HG02885 (cell line): ENCODE measurements around the gene ZNF660.
A peak's percentile ranks its signal among the peaks of the same experiment; 100 is the strongest.

Source experiments
- ATAC-seq: cut with Tn5 transposase; IDR thresholded peaks from one replicate; pipeline ENCODE4 v1.9.1; 2021; ENCODE audit warnings: mild to moderate bottlenecking; ENCODE audit not compliant: unreplicated experiment, poor library complexity

ZNF660 gene

DNA sequence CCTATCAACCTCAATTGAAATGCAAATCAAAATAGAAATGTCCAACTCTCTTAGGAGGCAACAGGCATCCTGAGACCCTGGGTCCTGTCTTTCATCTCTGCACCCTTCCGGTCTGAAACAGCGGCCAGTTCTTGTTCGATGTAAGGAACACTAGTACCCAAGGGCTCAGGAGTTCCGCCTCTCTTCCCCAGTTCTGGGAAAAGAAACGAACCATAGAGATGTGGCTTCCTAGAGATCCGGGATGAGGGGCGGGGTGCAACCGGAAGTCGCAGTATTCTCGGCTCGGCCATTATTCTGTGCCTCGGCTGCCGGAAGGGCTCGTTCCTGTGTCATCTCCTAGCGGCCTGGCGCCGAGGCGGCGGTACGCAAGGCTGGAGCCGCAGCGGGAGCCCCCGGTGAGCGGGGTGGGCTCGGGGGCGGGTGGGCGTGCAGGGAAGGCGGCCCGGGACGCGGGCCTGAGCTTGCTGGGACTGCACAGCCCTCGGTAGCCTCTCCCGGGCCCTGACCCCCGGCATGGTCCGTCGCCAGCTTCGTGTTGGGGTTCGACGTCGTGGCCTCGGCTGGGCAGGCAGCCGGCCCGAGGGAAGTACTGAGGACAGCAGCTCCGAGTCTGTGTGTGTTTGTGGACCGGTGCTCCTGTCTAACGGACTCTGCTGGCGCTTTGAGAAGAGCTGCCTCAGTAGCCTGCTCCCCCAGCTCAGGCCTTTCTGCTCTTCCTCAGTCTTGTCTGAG lies 40.2 kb downstream of the ZNF660 start, which contains the start of gene ZNF197:
Gene ZNF197, plus strand, starts transcription at position 288 of the 732 bp plus-strand sequence. CDS start 4,119 bp downstream, outside the sequence.
- peak; percentile 93 for ATAC-seq

DNA sequence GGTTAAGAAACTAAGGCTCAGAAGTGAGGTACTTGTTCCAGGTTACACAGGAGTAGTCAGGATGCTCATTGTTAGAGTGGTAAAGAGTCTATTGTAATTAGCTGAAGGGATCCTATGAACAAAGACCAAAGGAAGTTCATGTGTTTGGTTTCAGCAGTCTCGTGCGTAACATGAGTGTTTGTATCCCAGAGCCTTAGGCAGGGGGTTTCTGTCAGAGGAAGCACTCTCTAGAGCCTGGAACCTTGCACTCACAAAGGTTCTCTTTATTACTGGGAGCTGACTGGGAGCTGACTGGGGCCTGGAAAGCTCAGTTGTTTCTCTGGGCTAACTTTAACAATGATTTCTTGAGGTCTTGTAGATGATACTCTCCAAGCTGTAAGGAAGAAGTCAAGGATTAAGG lies 44.0 kb downstream of the ZNF660 start:
- ATAC-seq = no peak

DNA sequence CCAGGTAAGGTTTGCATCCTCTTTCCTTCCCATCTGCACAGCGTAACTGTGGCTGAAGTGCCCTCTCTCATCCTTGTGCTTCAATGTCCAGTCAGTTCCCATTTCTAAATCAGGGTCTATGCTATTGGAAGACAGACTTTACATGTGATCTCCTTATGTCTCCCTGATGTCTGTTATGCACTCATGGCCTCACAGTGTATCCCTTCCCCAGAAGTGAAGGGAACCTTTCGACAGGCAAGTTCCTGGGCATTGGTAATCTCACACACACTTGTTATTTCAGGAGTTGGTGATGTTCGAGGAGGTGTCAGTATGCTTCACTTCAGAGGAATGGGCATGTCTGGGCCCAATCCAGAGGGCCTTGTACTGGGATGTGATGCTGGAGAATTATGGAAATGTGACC lies 47.4 kb downstream of the ZNF660 start:
- no peak for ATAC-seq

DNA sequence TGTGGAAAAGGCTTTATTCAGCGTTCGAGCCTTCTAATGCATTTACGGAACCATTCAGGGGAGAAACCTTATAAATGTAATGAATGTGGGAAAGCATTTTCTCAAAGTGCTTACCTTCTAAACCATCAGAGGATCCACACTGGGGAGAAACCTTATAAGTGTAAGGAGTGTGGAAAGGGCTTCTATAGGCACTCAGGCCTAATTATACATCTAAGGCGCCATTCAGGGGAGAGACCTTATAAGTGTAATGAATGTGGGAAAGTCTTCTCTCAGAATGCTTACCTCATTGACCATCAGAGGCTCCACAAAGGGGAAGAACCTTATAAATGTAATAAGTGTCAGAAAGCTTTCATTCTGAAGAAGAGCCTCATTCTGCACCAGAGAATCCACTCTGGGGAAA lies 57.6 kb downstream of the ZNF660 start:
- no peak for ATAC-seq

DNA sequence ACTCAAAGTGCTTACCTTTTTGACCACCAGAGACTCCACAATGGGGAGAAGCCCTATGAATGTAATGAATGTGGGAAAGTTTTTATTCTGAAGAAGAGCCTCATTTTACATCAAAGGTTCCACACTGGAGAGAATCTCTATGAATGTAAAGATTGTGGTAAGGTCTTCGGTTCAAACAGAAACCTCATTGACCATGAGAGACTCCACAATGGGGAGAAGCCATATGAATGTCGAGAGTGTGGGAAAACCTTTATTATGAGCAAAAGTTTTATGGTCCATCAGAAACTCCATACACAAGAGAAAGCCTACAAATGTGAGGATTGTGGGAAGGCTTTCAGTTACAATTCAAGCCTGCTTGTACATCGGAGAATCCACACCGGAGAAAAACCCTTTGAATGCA lies 58.3 kb downstream of the ZNF660 start:
- no peak for ATAC-seq

DNA sequence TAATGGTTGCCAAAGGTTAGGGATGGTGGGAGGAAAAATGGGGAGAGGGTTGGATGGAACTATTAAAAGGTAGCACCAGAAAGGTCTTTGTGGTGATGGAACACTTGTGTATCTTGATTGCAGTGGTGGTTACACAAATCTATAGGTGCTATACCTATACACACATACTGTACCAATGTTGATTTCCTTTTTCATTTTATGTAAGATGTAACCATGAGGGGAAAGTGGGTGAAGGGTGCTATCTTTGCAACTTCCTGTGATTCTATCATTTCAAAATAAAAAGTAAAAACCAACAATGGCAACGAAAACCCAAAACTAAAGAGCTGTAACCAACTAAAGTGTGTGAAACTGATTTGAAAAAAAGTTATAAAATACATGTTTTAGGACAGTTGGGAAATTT lies 63.0 kb downstream of the ZNF660 start:
- ATAC-seq = no peak

DNA sequence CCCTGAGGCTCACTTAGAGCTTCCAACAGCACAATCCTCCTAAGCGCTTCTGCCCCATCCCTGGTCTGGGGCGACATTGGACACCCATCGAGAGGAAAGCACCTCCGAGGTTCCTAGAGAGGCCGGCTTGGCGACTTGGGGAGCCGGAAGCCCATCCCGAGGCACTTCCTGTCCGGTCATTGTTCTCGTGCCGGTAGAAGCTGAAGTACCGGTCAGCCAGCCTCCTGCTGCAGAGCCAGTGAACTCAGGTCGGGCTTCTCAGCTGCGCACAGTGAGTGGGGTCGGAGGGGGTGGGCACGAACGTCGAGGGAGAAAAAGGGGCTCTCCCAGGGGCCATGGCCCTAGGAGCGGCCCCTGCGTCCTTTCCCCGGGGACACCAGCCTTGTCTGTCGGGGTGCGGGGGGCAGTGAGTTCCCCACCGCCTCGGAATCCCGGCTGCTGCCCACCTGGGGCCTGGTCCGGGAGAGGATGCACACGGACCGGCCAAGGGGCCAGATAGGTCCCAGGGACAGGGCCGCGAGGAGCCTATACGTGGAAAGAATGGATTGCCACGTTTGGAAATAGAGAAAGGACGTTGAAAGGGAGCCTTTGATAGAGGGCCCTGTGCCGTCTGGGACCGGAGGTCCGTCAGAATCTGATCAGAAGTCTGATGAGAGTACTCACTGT lies 63.9 kb downstream of the ZNF660 start, which contains the start of gene ZNF35:
Gene ZNF35, plus strand, starts transcription at position 169 of the 666 bp plus-strand sequence. CDS start 2,336 bp downstream, outside the sequence.
- peak; percentile 98 for ATAC-seq
